ENCODE measurements around the gene EEF1AKMT4. TPM values are rescaled to one million over a fixed set of nuclear protein-coding genes. Genes with fewer than 3 reads are reported as not detected.

EEF1AKMT4 gene
- total RNA-seq, 1 experiment from 2014 or later: 7.8 TPM

GRCh38 chr3:184307915-184308314, 58.4 kb downstream of the EEF1AKMT4 start:
- intact Hi-C loops (cut with micrococcal nuclease; ENCODE audit: unreplicated experiment): no loop called here

More at GRCh38 chr3:184307915-184308314, 58.4 kb downstream of the EEF1AKMT4 start:
- no peak for TF ChIP-seq EZH2 (IDR thresholded peaks at IDR 0.05; ENCODE audit: borderline replicate concordance, low read depth, low read length, poor library complexity, severe bottlenecking)
- TF ChIP-seq, protein P1, sequence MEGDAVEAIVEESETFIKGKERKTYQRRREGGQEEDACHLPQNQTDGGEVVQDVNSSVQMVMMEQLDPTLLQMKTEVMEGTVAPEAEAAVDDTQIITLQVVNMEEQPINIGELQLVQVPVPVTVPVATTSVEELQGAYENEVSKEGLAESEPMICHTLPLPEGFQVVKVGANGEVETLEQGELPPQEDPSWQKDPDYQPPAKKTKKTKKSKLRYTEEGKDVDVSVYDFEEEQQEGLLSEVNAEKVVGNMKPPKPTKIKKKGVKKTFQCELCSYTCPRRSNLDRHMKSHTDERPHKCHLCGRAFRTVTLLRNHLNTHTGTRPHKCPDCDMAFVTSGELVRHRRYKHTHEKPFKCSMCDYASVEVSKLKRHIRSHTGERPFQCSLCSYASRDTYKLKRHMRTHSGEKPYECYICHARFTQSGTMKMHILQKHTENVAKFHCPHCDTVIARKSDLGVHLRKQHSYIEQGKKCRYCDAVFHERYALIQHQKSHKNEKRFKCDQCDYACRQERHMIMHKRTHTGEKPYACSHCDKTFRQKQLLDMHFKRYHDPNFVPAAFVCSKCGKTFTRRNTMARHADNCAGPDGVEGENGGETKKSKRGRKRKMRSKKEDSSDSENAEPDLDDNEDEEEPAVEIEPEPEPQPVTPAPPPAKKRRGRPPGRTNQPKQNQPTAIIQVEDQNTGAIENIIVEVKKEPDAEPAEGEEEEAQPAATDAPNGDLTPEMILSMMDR (conservative IDR thresholded peaks at IDR 0.05; ENCODE audit: low read depth, low read length): no peak
- Histone ChIP-seq H3K4me3 (ENCODE audit: low read depth, low read length, poor library complexity, severe bottlenecking) (no peak overlapping the region), H3K36me3 (ENCODE audit: insufficient read depth, low read length, poor library complexity, severe bottlenecking) (peaks cover 62% of the 10 kb centered on the region), H3K4me1 (ENCODE audit: insufficient read depth, low read length, poor library complexity, severe bottlenecking) (no peaks in the 10 kb centered on the region), H3K27ac (ENCODE audit: low read depth, low read length, poor library complexity, severe bottlenecking) (no peak overlapping the region), H3K27me3 (replicated peaks; ENCODE audit: insufficient read depth, low read depth, low read length, poor library complexity) (no peaks in the 10 kb centered on the region), H3K9me3 (ENCODE audit: low read depth, low read length, poor library complexity, severe bottlenecking) (no peaks in the 10 kb centered on the region)
- DNase-seq (ENCODE audit: low spot score): no peak
- no TSS peak for BruUV-seq (replicated peaks)
- POLR2A ChIA-PET (ENCODE audit: low non-redundant PET): no interaction called here
- CTCF ChIA-PET: no interaction called here

Small RNA genes within 50 kb of the gene (microRNA-seq; reads per million reads assigned to microRNA genes)
- not detected for gene MIR1224

Other genes starting within 250 kb of the EEF1AKMT4 start
- 30.3 and 32.0 TPM in 2 replicates for gene ABCC5, start 231.8 kb upstream of the EEF1AKMT4 start, total RNA-seq (2021)
- gene HTR3D, start 217.9 kb upstream of the EEF1AKMT4 start, total RNA-seq (2021): not detected in 2 replicates
- gene HTR3C, start 196.6 kb upstream of the EEF1AKMT4 start, total RNA-seq (2021): not detected in 2 replicates
- not detected in 2 replicates for gene HTR3E, start 152.6 kb upstream of the EEF1AKMT4 start, total RNA-seq (2021)
- 57.8 and 64.2 TPM in 2 replicates for gene EIF2B5, start 114.3 kb upstream of the EEF1AKMT4 start, total RNA-seq (2021)
- gene DVL3, start 94.3 kb upstream of the EEF1AKMT4 start, total RNA-seq (2021): 82.6 and 83.3 TPM in 2 replicates
- gene AP2M1, start 74.8 kb upstream of the EEF1AKMT4 start, total RNA-seq (2021): 382 and 419 TPM in 2 replicates
- gene ABCF3, start 63.5 kb upstream of the EEF1AKMT4 start, total RNA-seq (2021): 65.1 and 65.2 TPM in 2 replicates
- 0.13 TPM in 1 of 2 replicates, not detected in the other for gene VWA5B2, start 20.1 kb upstream of the EEF1AKMT4 start, total RNA-seq (2021)
- 68.5 and 68.8 TPM in 2 replicates for gene ALG3, start 710 bp upstream of the EEF1AKMT4 start, total RNA-seq (2021)
- 1.3 and 2.2 TPM in 2 replicates for gene CAMK2N2, start 11.9 kb downstream of the EEF1AKMT4 start, total RNA-seq (2021)
- not detected in 2 replicates for gene ECE2, start 26.4 kb downstream of the EEF1AKMT4 start, total RNA-seq (2021)
- gene PSMD2, start 49.6 kb downstream of the EEF1AKMT4 start, total RNA-seq (2021): 622 and 645 TPM in 2 replicates
- 475 and 559 TPM in 2 replicates for gene EIF4G1, start 64.9 kb downstream of the EEF1AKMT4 start, total RNA-seq (2021)
- gene FAM131A, start 87.9 kb downstream of the EEF1AKMT4 start, total RNA-seq (2021): 15.1 and 23.2 TPM in 2 replicates
- gene CLCN2, start 111.9 kb downstream of the EEF1AKMT4 start, total RNA-seq (2021): 11.2 and 14.8 TPM in 2 replicates
- 92.1 and 92.6 TPM in 2 replicates for gene POLR2H, start 112.0 kb downstream of the EEF1AKMT4 start, total RNA-seq (2021)
- not detected in 2 replicates for gene THPO, start 128.5 kb downstream of the EEF1AKMT4 start, total RNA-seq (2021)
- 0.06 and 0.57 TPM in 2 replicates for gene CHRD, start 130.4 kb downstream of the EEF1AKMT4 start, total RNA-seq (2021)